Memory B cell (primary cell): ENCODE measurements around the gene ATP5F1C.

ENCODE experiments used
- ATAC-seq: fragments of 150-1000 bp; cut with Tn5 transposase; 2 replicates; pipeline ENCODE4 v1.10.0; 2021; ENCODE audit warnings: low read depth, mild to moderate bottlenecking, moderate library complexity
- DNase-seq, 2 donors: peaks; one replicate each; pipeline ENCODE4 v3.0.0; 2022; ENCODE audit warnings: low spot score in 2 of 2
- H3K27ac Mint-ChIP-seq: one replicate; pipeline ENCODE4 v1.8.0; 2022; ENCODE audit warnings: mild to moderate bottlenecking, moderate library complexity, mixed read lengths
- H3K27me3 Mint-ChIP-seq: one replicate; pipeline ENCODE4 v1.8.0; 2022; ENCODE audit warnings: mixed read lengths
- H3K36me3 Mint-ChIP-seq: one replicate; pipeline ENCODE4 v1.8.0; 2022; ENCODE audit warnings: mild to moderate bottlenecking, mixed read lengths
- H3K4me1 Mint-ChIP-seq: one replicate; pipeline ENCODE4 v1.8.0; 2022; ENCODE audit warnings: mixed read lengths
- H3K4me3 Mint-ChIP-seq: one replicate; pipeline ENCODE4 v1.8.0; 2022; ENCODE audit warnings: mild to moderate bottlenecking, moderate library complexity, mixed read lengths
- H3K9me3 Mint-ChIP-seq: one replicate; pipeline ENCODE4 v1.8.0; 2022; ENCODE audit warnings: mixed read lengths

The ATP5F1C gene

GRCh38 chr10:7846591-7846990 lies 58.6 kb downstream of the ATP5F1C start:
- Mint-ChIP-seq H3K9me3 (no peaks in the 10 kb centered on the region), H3K27ac (no peak overlapping the region), H3K4me3 (no peak overlapping the region), H3K4me1 (peaks cover 8% of the 10 kb centered on the region), H3K36me3 (peaks cover 15% of the 10 kb centered on the region), H3K27me3 (no peaks in the 10 kb centered on the region)
- DNase-seq = no peak
- ATAC-seq = no peak

- no peak for ATAC-seq
- Mint-ChIP-seq H3K4me1 (peaks cover 21% of the 10 kb centered on the region), H3K27ac (no peak overlapping the region), H3K27me3 (no peaks in the 10 kb centered on the region), H3K9me3 (no peaks in the 10 kb centered on the region), H3K4me3 (no peak overlapping the region), H3K36me3 (peaks cover 23% of the 10 kb centered on the region)
- no peak for DNase-seq
These were observed 65.4 kb downstream of the ATP5F1C start for GRCh38 chr10:7853226-7853842.

DNA sequence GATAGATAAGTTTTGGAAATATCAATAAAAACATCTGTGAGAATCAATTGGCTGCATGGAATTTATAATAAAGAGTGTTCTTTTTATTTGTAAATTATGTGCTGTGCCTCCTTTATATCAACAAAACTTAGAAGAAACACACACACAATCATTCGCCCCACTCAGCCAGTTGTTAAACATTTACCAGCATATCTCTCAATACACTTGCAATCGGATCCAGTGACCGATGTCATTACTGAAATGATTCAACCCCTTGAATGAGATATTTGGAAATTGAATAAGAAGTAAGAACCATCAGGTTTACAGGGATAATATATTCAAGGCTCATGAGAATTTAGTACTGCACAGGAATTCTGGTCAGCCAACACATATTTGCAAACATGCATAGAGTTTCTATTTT lies 65.9 kb downstream of the ATP5F1C start:
- Mint-ChIP-seq H3K27me3 (no peaks in the 10 kb centered on the region), H3K4me3 (no peak overlapping the region), H3K36me3 (peaks cover 28% of the 10 kb centered on the region), H3K27ac (no peak overlapping the region), H3K9me3 (no peaks in the 10 kb centered on the region), H3K4me1 (peaks cover 20% of the 10 kb centered on the region)
- ATAC-seq = no peak
- no peak for DNase-seq

DNA sequence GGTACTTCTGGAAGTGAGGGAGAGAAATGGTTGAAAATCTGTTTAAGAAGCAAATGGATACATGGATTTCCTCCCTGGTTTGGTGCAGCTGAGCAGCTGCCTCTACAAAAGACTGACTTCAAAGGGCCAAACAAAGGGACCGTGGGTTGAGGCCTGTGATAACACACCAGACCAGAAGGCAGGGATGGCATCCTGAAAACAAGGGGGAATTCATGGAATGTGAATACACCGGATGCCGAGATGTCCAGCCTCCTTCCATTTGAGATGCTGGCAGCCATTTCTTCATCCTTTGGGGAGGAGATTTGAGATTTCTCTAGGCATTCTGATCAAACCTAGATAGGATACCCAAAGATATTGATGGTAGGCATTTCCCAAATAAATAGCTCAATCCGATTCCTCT lies 67.2 kb downstream of the ATP5F1C start:
- H3K4me1 Mint-ChIP-seq = peaks cover 20% of the 10 kb centered on the region
- H3K4me3 Mint-ChIP-seq = no peak overlapping the region
- no peaks in the 10 kb centered on the region for H3K27me3 Mint-ChIP-seq
- peaks cover 31% of the 10 kb centered on the region for H3K36me3 Mint-ChIP-seq
- no peak for DNase-seq
- no peak overlapping the region for H3K27ac Mint-ChIP-seq
- ATAC-seq = no peak
- H3K9me3 Mint-ChIP-seq = peaks cover 2% of the 10 kb centered on the region

DNA sequence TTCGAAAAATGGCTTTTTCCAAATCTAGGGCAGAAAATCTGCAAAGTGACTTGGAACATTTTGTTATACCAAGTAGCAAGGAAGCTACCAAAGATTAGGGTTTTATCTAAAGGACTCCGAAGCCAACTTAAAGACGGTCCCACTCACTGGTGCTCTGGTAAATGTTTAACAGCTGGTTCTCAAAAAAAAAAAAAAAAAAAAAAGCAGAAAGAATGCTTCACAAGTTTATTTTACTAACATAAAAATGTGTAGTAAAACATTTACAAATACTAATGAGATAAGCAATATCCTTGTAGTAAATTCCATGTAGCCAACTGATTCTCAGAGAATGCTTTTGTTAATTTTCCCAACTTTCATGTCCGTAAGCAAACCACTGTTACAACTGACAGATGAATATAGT lies 68.7 kb downstream of the ATP5F1C start:
- no peak for DNase-seq
- Mint-ChIP-seq H3K9me3 (peaks cover 4% of the 10 kb centered on the region), H3K4me3 (no peak overlapping the region), H3K27ac (peak overlapping the region; percentile 40), H3K36me3 (peaks cover 30% of the 10 kb centered on the region), H3K4me1 (peaks cover 18% of the 10 kb centered on the region), H3K27me3 (no peaks in the 10 kb centered on the region)
- ATAC-seq = no peak

- peaks cover 16% of the 10 kb centered on the region for H3K4me1 Mint-ChIP-seq
- H3K27ac Mint-ChIP-seq = peak overlapping the region; percentile 40
- no peak overlapping the region for H3K4me3 Mint-ChIP-seq
- H3K9me3 Mint-ChIP-seq = peaks cover 9% of the 10 kb centered on the region
- peaks cover 32% of the 10 kb centered on the region for H3K36me3 Mint-ChIP-seq
- ATAC-seq = no peak
- no peak for DNase-seq
- H3K27me3 Mint-ChIP-seq = no peaks in the 10 kb centered on the region
These were observed 69.3 kb downstream of the ATP5F1C start for GRCh38 chr10:7857262-7857661.
